ENCODE results near the gene MGST3.
"Not testable (repeated sequence)": the region's sequence is repeated elsewhere in the genome, so short reads cannot be mapped to it uniquely, and the experiment has no call there.

Gene MGST3

DNA sequence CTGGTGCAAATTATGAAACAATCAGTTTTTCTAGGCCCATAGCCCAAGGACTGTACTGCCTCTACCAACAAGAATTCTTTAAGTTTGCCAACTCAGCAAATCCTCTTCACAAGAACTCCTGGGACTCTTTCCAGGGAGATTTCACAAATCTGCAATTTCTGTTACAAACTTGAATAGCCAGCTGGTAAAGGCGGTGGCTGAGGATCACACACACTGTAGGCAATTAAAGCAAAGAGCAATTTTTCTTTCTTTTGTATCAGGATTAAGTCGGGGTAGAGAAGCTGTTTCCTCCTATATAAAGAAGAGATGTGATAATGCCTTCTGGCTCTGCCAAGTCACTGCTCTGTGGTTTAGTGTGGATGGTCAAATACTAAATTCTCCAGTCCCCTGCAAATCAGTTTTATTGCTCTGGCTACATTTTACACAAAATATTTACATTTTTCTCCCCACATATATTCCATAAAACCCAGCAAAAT is 65.6 kb downstream of the MGST3 start:
- in situ Hi-C loops (cut with MboI; ENCODE audit: low sequenced_read_pairs) = no loop called here

DNA sequence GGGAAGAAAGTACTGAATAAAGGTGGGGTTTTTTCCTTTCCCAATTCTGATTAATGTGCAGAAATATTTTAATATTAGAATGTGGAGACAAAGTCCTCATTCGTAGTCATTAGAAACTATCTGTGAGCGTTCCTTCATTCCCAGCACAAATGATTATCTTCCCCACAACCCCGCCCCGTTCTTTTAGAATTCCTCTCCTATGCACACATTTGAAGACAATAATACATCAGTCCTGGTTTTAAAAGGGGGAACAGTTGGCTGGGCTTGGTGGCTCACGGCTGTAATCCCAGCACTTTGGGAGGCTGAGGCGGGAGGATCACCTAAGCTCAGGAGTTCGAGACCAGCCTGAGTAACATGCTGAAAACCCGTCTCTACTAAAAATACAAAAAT is 66.5 kb downstream of the MGST3 start:
- in situ Hi-C loops (cut with MboI; ENCODE audit: low sequenced_read_pairs) = no loop called here

DNA sequence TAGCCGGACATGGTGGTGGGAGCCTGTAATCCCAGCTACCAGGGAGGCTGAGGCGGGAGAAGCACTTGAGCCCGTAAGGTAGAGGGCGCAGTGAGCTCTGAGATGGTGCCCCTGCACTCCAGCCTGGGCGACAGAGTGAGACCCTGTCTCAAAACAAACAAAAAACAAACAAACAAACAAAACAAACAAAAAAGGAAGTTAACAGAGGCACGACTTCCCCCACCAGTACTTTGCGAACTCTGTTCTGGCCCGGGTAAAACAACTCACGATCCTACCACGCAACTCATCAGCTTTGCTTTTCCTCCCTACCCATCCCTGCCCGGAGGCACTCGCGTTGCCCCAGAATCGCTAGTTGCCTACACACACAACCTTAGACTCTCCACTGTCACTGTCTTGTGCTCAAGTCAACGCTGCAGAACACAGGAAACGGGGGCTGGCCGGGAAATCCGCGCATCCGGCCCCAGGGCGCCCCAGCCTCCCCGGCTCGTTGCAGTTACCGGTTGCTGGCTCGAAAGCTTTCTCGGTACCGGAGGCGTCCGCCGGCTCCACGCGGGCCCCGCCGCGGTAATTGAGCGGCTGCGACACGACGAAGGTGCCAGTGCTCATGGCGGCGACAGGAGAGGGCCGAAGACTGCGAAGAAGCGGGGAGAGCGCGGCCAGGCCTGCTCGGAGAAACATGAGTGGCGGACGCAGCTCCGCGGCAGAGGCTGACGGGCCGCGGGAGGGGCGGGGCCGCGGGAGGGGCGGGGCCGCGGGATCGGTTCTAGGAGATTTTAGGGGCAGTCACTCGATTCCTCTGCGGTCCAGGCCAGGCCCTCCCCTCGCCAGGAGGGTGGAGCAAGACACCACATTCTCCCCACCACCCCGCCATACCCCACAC is 67.1 kb downstream of the MGST3 start, which contains the start of gene ALDH9A1:
TSS of gene ALDH9A1 (minus strand) at position 682 of the 880 bp plus-strand sequence. CDS start at position 678, 4 bp downstream.
- in situ Hi-C loops (cut with MboI; ENCODE audit: low sequenced_read_pairs) = no loop called here

DNA sequence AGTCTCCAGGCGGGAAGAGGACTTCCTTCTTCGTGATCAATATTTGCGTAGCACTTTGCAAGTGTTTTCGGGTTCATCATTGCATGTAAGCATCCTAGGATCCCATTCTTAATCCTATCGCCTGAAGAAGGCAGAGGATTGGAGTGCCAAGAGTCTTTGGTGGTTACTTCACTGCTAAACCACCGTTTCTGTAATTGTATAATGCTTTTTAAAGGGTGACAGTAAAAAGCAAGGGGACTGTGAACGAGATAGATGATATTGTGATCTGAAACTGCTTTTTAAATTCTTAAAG is 67.7 kb downstream of the MGST3 start:
- in situ Hi-C loops (cut with MboI; ENCODE audit: low sequenced_read_pairs) = no loop called here

DNA sequence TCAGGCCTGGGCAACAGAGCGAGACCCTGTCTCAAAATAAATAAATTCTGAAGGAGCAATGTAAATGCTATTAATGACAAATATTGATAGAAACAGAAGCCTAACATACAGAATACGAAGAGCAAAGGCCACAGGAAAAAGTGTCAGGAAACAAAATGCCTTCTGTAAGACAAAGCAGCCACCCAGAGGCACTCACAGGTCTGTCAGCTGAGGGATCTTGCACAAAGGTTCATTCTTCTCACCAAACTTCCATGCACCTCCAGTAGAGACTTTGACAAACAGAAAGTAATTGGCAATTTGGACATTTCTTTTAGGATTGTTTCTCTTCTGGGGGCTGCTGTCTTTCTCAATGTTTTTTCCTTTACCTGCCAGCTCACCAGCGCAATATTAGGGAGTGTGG is 68.5 kb downstream of the MGST3 start:
- in situ Hi-C loops (cut with MboI; ENCODE audit: low sequenced_read_pairs) = no loop called here

DNA sequence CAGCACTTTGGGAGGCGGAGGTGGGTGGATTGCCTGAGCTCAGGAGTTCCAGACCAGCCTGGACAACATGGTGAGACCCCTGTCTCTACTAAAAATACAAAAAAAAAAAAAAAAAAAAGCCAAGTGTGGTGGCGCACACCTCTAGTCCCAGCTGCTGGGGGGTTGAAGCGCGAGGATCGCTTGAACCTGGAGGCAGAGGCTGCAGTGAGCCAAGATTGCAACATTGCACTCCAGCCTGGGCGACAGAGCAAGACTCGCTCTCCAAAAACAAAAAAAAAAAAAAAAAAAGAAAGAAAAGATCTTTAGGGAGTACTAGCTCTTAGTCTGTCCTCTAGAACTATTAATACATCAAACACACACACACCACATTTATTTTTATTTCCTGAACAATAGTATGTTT is 70.9 kb downstream of the MGST3 start:
- in situ Hi-C loops (cut with MboI; ENCODE audit: low sequenced_read_pairs) = not testable (repeated sequence)

DNA sequence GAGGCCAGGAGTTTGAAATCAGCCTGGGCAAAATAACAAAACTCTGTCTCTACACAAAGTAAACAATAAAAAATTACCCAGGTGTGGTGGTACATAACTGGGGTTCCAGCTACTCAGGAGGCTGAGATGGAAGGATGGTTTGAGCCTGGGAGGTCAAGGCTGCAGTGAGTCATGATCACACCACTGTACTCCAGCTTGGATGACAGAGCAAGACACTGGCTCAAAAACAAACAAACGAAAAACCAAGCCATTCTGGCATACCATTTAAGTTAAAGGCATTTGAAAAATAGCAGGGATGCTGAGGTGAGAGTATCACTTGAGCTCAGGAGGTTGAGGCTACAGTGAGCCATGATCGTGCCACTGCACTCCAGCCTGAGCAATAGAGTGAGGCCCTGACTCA is 72.6 kb downstream of the MGST3 start:
- in situ Hi-C loops (cut with MboI; ENCODE audit: low sequenced_read_pairs) = no loop called here

Data from HL-60/S4 treated with phorbol 12-myristate 13-acetate at 8.2 ng/mL for 4 days and 3 days (cell line).